Lower leg skin (tissue), 3 donors: Measurements from ENCODE around the gene STRA6.

Source experiments
- CTCF ChIP-seq, 3 donors: fragments of 450-650 bp; IDR thresholded peaks; one replicate each; pipeline ENCODE4 v1.5.1; 2016; ENCODE audit warnings: antibody characterized with exemption in 3 of 3, mild to moderate bottlenecking in 3 of 3, moderate library complexity in 2 of 3
- POLR2A ChIP-seq, 2 donors: fragments of 450-650 bp; IDR thresholded peaks; one replicate each; pipeline ENCODE4 v1.6.1; 2016 to 2017; ENCODE audit warnings: antibody characterized with exemption in 2 of 2, mild to moderate bottlenecking in 1 of 2, moderate library complexity in 1 of 2

- TF ChIP-seq CTCF (IDR thresholded peaks at IDR 0.05) (no peak), POLR2A (IDR thresholded peaks at IDR 0.05) (no peak)
Measured at GRCh38 chr15:74136814-74137536, 65.6 kb downstream of the STRA6 start.
